ENCODE measurements around the gene GPSM3. TPM values are rescaled to one million over a fixed set of nuclear protein-coding genes. Genes with fewer than 3 reads are reported as not detected.

Gene GPSM3
- total and polyA plus RNA-seq, 2 of the 13 experiments (the other 11 are each of a cell fraction or from before 2014, with no cell fraction given), result 0.18 to 6.2 TPM

- TF ChIP-seq ZNF407 (CRISPR knock-in tag; IDR thresholded peaks at IDR 0.05; ENCODE audit: not compliant biosample characterization) (no peak), ZNF672 (CRISPR knock-in tag; IDR thresholded peaks at IDR 0.05) (no peak), ZNF556 (CRISPR knock-in tag; IDR thresholded peaks at IDR 0.05; ENCODE audit: borderline replicate concordance) (no peak), ZNF766 (CRISPR knock-in tag; IDR thresholded peaks at IDR 0.05; ENCODE audit: borderline replicate concordance) (no peak), ZNF354B (CRISPR knock-in tag; IDR thresholded peaks at IDR 0.05) (no peak), AGO2 (optimal IDR thresholded peaks at IDR 0.05; ENCODE audit: low read depth, low read length) (peak; percentile 89), CAMTA2 (CRISPR knock-in tag; IDR thresholded peaks at IDR 0.05; ENCODE audit: borderline replicate concordance) (no peak), ZNF746 (CRISPR knock-in tag; IDR thresholded peaks at IDR 0.05) (no peak), NR2C2 (CRISPR knock-in tag; IDR thresholded peaks at IDR 0.05; ENCODE audit: borderline replicate concordance) (peak; percentile 69), FOXA1 (IDR thresholded peaks at IDR 0.05) (no peak), FOXA1 (CRISPR knock-in tag; IDR thresholded peaks at IDR 0.05) (no peak), AHR (CRISPR knock-in tag; IDR thresholded peaks at IDR 0.05) (no peak; the same call in 1 of the 2 replicates), CENPBD1 (CRISPR knock-in tag; IDR thresholded peaks at IDR 0.05; ENCODE audit: borderline replicate concordance, low read depth) (no peak), SOX6 (IDR thresholded peaks at IDR 0.05) (no peak), SOX6 (CRISPR knock-in tag; IDR thresholded peaks at IDR 0.05) (peak; percentile 42), ZBTB46 (CRISPR knock-in tag; IDR thresholded peaks at IDR 0.05; ENCODE audit: borderline replicate concordance) (no peak), ZNF317 (CRISPR knock-in tag; IDR thresholded peaks at IDR 0.05) (peak; percentile 43; the same call in 1 of the 2 replicates), PHF5A (CRISPR knock-in tag; IDR thresholded peaks at IDR 0.05; ENCODE audit: low read depth, unreplicated experiment) (no peak), ZBTB8A (CRISPR knock-in tag; IDR thresholded peaks at IDR 0.05; ENCODE audit: borderline replicate concordance, low read depth) (no peak), PAWR (CRISPR knock-in tag; IDR thresholded peaks at IDR 0.05; ENCODE audit: borderline replicate concordance) (no peak)
Measured at GRCh38 chr6:32175711-32176475, 16.6 kb downstream of the GPSM3 start, which contains the start of gene AGPAT1 (continued).
